H1 (cell line): ENCODE measurements around the gene ZNF213. TPM values are rescaled to one million over a fixed set of nuclear protein-coding genes. Genes with fewer than 3 reads are reported as not detected.

Experiments
- BCL11A ChIP-seq, 2 experiments: IDR thresholded peaks; one replicate each; pipeline ENCODE4 v1.6.1; 2011; ENCODE audit warnings: low read depth in 2 of 2, low read length in 2 of 2, mild to moderate bottlenecking in 2 of 2
- GABPA ChIP-seq: IDR thresholded peaks from 2 replicates; pipeline ENCODE4 v1.6.1; 2011; ENCODE audit warnings: mild to moderate bottlenecking, low read length, moderate library complexity, borderline replicate concordance; ENCODE audit not compliant: insufficient read depth
- JUND ChIP-seq: IDR thresholded peaks from 2 replicates; pipeline ENCODE4 v1.6.1; 2011; ENCODE audit warnings: mild to moderate bottlenecking, improper control_type of control experiment, low read length
- polyA plus RNA-seq, 7 experiments: library from polyadenylated mRNA; depleted of rRNA in 3 of 7; stranded (reverse) in 5 of 7; unstranded in 2 of 7; fragments of >200 nt in 5 of 7; fragments of 200-250 nt in 2 of 7; gene quantifications; 1 replicate in 5 of 7; 2 replicates in 1 of 7; 4 replicates in 1 of 7; pipeline versions ENCODE4 v1.2.1 to v1.2.3, GENCODE V29; 2011 to 2013; ENCODE audit warnings: missing spikeins in 2 of 7, mixed read lengths in 2 of 7
- total RNA-seq: library from RNA; stranded (reverse); fragmentation: NEBNext Ultra II Directional; extraction: Animal tissue kit (Norgen Biotek cat#: 25700); gene quantifications from 2 replicates; pipeline ENCODE4 v1.2.1, GENCODE V29; 2021
- TF ChIP-seq, protein P1 (sequence below): IDR thresholded peaks from 2 replicates; pipeline ENCODE4 v1.6.1; 2011; ENCODE audit warnings: low read depth, mild to moderate bottlenecking, low read length; ENCODE audit not compliant: insufficient read depth

The ZNF213 gene
- total and polyA plus RNA-seq, 2 of the 8 experiments (the other 6 are each of a cell fraction or from before 2014, with no cell fraction given): 1.6 to 6.9 TPM

GRCh38 chr16:3155181-3155580 lies 20.4 kb downstream of the ZNF213 start (continued):
- TF ChIP-seq, protein P1, sequence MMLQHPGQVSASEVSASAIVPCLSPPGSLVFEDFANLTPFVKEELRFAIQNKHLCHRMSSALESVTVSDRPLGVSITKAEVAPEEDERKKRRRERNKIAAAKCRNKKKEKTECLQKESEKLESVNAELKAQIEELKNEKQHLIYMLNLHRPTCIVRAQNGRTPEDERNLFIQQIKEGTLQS: no peak
- TF ChIP-seq BCL11A (IDR thresholded peaks at IDR 0.05; ENCODE audit: low read depth in 2 of 2, low read length in 2 of 2) (no peak), GABPA (no peak), JUND (no peak)
